ENCODE data around the gene HYAL4. TPM values are rescaled to one million over a fixed set of nuclear protein-coding genes. Genes with fewer than 3 reads are reported as not detected.

Gene HYAL4
- total and polyA plus RNA-seq, 2 donors (not counting 1 experiment from before 2014, with no cell fraction given): 0.42 TPM; not detected in 1

GRCh38 chr7:123867225-123867624 is 22.3 kb downstream of the HYAL4 start:
- Histone ChIP-seq H3K79me2 (ENCODE audit: control insufficient read depth, insufficient read depth, low read length) (no peaks in the 10 kb centered on the region), H3K27me3 (replicated peaks in 1 of 4; ENCODE audit: control extremely low read depth in 1 of 4, control insufficient read depth in 3 of 4, insufficient read depth in 4 of 4, low read length in 3 of 4) (no peaks in the 10 kb centered on the region), H2AFZ (ENCODE audit: insufficient read depth, low read depth, low read length, poor library complexity, severe bottlenecking) (no peak overlapping the region), H4K20me1 (ENCODE audit: control insufficient read depth, insufficient read depth, low read length, poor library complexity, severe bottlenecking) (no peaks in the 10 kb centered on the region), H3K4me2 (replicated peaks; ENCODE audit: low read depth, low read length, poor library complexity, severe bottlenecking) (no peak overlapping the region), H3K9me3 (ENCODE audit: control extremely low read depth in 1 of 3, control insufficient read depth in 2 of 3, insufficient read depth in 1 of 3, low read length in 2 of 3) (no peaks in the 10 kb centered on the region), H3K4me3 (ENCODE audit: control extremely low read depth in 1 of 5, extremely low read depth in 1 of 5, insufficient read depth in 1 of 5, low read depth in 2 of 5, low read length in 4 of 5) (no peak overlapping the region), H3K9ac (ENCODE audit: low read length) (no peak overlapping the region), H3K27ac (ENCODE audit: low read length in 2 of 2) (no peak overlapping the region), H3K4me1 (ENCODE audit: control insufficient read depth in 2 of 2, insufficient read depth in 2 of 2, low read length in 2 of 2) (no peaks in the 10 kb centered on the region), H3K36me3 (replicated peaks in 1 of 2; ENCODE audit: control extremely low read depth in 1 of 2, control insufficient read depth in 1 of 2, extremely low read depth in 1 of 2, insufficient read depth in 2 of 2, low read length in 1 of 2) (no peaks in the 10 kb centered on the region)
- POLR2A ChIA-PET: no interaction called here
- DNase-seq (no peak), ATAC-seq (ENCODE audit: low read depth) (no peak)
- H3K4me1 Mint-ChIP-seq: no peaks in the 10 kb centered on the region
- no peak overlapping the region for H3K4me3 Mint-ChIP-seq
- CTCF ChIA-PET: interaction anchor here (0.7 to 0.8 kb wide), 2 partner anchors 17 to 227 kb away, joined by 3 read pairs; no protein-coding TSS in a partner anchor
- WGBS (ENCODE audit: insufficient coverage): no CpG with 5 or more reads among the region's 1 CpG
- H3K9me3 Mint-ChIP-seq (ENCODE audit: insufficient read depth): no peaks in the 10 kb centered on the region
- TF ChIP-seq, protein P1, sequence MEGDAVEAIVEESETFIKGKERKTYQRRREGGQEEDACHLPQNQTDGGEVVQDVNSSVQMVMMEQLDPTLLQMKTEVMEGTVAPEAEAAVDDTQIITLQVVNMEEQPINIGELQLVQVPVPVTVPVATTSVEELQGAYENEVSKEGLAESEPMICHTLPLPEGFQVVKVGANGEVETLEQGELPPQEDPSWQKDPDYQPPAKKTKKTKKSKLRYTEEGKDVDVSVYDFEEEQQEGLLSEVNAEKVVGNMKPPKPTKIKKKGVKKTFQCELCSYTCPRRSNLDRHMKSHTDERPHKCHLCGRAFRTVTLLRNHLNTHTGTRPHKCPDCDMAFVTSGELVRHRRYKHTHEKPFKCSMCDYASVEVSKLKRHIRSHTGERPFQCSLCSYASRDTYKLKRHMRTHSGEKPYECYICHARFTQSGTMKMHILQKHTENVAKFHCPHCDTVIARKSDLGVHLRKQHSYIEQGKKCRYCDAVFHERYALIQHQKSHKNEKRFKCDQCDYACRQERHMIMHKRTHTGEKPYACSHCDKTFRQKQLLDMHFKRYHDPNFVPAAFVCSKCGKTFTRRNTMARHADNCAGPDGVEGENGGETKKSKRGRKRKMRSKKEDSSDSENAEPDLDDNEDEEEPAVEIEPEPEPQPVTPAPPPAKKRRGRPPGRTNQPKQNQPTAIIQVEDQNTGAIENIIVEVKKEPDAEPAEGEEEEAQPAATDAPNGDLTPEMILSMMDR (IDR thresholded peaks at IDR 0.05): no peak
- no peak for TF ChIP-seq EZH2 (IDR thresholded peaks at IDR 0.05; ENCODE audit: borderline replicate concordance, insufficient read depth, low read depth, low read length, poor library complexity, severe bottlenecking)
- H3K27me3 Mint-ChIP-seq: peaks cover 3% of the 10 kb centered on the region
- intact Hi-C loops (cut with micrococcal nuclease): loop anchor here (5.0 kb wide), 1 partner anchor 285 kb away; no protein-coding TSS in a partner anchor
- no peak overlapping the region for H3K27ac Mint-ChIP-seq

DNA sequence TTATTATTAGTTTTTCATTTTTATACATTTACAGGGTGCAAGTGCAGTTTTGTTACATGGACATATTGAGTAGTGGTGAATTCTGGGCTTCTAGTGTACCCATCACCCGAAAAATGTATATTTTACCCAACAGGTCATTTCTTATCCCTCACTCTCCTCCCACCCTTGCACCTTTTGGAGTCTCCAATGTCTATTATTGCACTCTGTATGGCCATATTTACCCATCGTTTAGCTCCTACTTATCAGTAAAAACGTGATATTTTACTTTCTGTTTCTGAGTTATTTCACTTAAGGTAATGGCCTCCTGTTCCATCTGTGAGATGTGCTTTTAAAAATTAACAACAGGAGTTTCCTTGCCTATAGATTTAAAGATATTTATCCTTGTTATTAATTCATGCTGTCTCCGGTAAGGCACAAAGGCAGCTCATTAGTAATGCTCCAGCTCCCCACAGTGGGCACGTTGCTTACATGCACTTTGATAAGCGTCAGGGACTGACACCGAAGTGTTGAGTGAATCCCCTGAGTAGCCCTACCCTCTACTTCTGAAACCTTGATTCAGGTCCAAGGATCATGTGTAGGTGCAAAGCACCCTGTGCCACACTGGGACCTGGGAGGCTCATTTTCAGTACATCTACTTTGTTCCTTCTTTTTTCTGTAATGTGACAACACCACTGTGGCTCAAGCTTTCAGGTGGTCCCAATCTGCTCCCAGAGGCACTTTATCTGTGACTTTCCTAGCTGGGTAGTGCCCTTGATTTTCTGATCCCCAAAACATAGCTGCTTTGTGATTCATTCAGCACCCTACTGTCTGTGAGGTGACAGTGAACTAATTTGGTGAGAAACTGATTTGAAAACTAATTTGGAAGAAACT is 27.3 kb downstream of the HYAL4 start:
- Histone ChIP-seq H3K79me2 (ENCODE audit: control insufficient read depth, insufficient read depth, low read length) (no peaks in the 10 kb centered on the region), H3K9ac (ENCODE audit: low read length) (no peak overlapping the region), H3K27me3 (replicated peaks in 1 of 4; ENCODE audit: control extremely low read depth in 1 of 4, control insufficient read depth in 3 of 4, insufficient read depth in 4 of 4, low read length in 3 of 4) (no peaks in the 10 kb centered on the region), H3K9me3 (ENCODE audit: control extremely low read depth in 1 of 3, control insufficient read depth in 2 of 3, insufficient read depth in 1 of 3, low read length in 2 of 3) (no peaks in the 10 kb centered on the region), H4K20me1 (ENCODE audit: control insufficient read depth, insufficient read depth, low read length, poor library complexity, severe bottlenecking) (no peaks in the 10 kb centered on the region), H3K4me3 (ENCODE audit: control extremely low read depth in 1 of 5, extremely low read depth in 1 of 5, insufficient read depth in 1 of 5, low read depth in 2 of 5, low read length in 4 of 5) (no peak overlapping the region), H2AFZ (ENCODE audit: insufficient read depth, low read depth, low read length, poor library complexity, severe bottlenecking) (no peak overlapping the region), H3K27ac (ENCODE audit: low read length in 2 of 2) (no peak overlapping the region), H3K4me1 (ENCODE audit: control insufficient read depth in 2 of 2, insufficient read depth in 2 of 2, low read length in 2 of 2) (no peaks in the 10 kb centered on the region), H3K4me2 (replicated peaks; ENCODE audit: low read depth, low read length, poor library complexity, severe bottlenecking) (no peak overlapping the region), H3K36me3 (replicated peaks in 1 of 2; ENCODE audit: control extremely low read depth in 1 of 2, control insufficient read depth in 1 of 2, extremely low read depth in 1 of 2, insufficient read depth in 2 of 2, low read length in 1 of 2) (no peaks in the 10 kb centered on the region)
- H3K4me3 Mint-ChIP-seq: no peak overlapping the region
- H3K9me3 Mint-ChIP-seq (ENCODE audit: insufficient read depth): no peaks in the 10 kb centered on the region
- H3K27ac Mint-ChIP-seq: no peak overlapping the region
- intact Hi-C loops (cut with micrococcal nuclease): loop anchor here (2.0 kb wide), 1 partner anchor 377 kb away; no protein-coding TSS in a partner anchor
- TF ChIP-seq, protein P1 (IDR thresholded peaks at IDR 0.05): peak; percentile 35
- no peak for TF ChIP-seq EZH2 (IDR thresholded peaks at IDR 0.05; ENCODE audit: borderline replicate concordance, insufficient read depth, low read depth, low read length, poor library complexity, severe bottlenecking)
- ATAC-seq (ENCODE audit: low read depth): no peak
- peak; percentile 20 for DNase-seq
- WGBS (ENCODE audit: insufficient coverage): 30% methylated on average over 5 of the region's 7 CpGs
- H3K27me3 Mint-ChIP-seq: no peaks in the 10 kb centered on the region
- ChIA-PET CTCF (interaction anchor here (0.6 to 2.2 kb wide), 11 partner anchors 8 to 378 kb away, joined by 3 to 15 read pairs (median 3); no protein-coding TSS in a partner anchor), POLR2A (no interaction called here)
- no peaks in the 10 kb centered on the region for H3K4me1 Mint-ChIP-seq
